GM12891 (cell line): ENCODE data around the gene UBE2D4.

Experiments used
- POLR2AphosphoS5 ChIP-seq: IDR thresholded peaks from 2 replicates; pipeline ENCODE4 v1.6.1; 2011; ENCODE audit warnings: low read depth, low read length, control low read depth
- POU2F2 ChIP-seq: IDR thresholded peaks from 2 replicates; pipeline ENCODE4 v1.6.1; 2011; ENCODE audit warnings: low read depth, mild to moderate bottlenecking, control low read depth, low read length, moderate library complexity
- SPI1 ChIP-seq: IDR thresholded peaks from 2 replicates; pipeline ENCODE4 v1.6.1; 2011; ENCODE audit warnings: low read depth, low read length, control low read depth

- TF ChIP-seq POLR2AphosphoS5 (no peak), POU2F2 (no peak), SPI1 (no peak)
These were observed 30.3 kb upstream of the UBE2D4 start for GRCh38 chr7:43895847-43896415.
